Stimulated activated CD8-positive, alpha-beta memory T cell treated with anti-CD3 and anti-CD28 coated beads, Interleukin-7, amount 100 ng/mL, for 4 hours (primary cell): ENCODE measurements around the gene CHM.

Source experiments
- DNase-seq, 2 donors: peaks; one replicate each; pipeline ENCODE4 v3.0.0-alpha.2; 2020; ENCODE audit warnings: low read depth in 2 of 2

The CHM gene

GRCh38 chrX:85905851-85906250 lies 141.5 kb downstream of the CHM start:
- no peak for DNase-seq

GRCh38 chrX:85903692-85904471 lies 143.5 kb downstream of the CHM start:
- DNase-seq, result no peak

GRCh38 chrX:85897362-85898126 lies 149.8 kb downstream of the CHM start:
- no peak for DNase-seq

GRCh38 chrX:85882601-85883000 lies 164.8 kb downstream of the CHM start:
- no peak for DNase-seq

GRCh38 chrX:85870585-85870984 lies 176.8 kb downstream of the CHM start:
- DNase-seq, result no peak

- DNase-seq, result no peak
Observed at GRCh38 chrX:85865324-85865723, 182.0 kb downstream of the CHM start.

- DNase-seq, result no peak
Observed at GRCh38 chrX:85859426-85859825, 187.9 kb downstream of the CHM start.

- DNase-seq, result no peak
Observed at GRCh38 chrX:85851418-85851817, 195.9 kb downstream of the CHM start.

GRCh38 chrX:85836868-85837267 lies 210.5 kb downstream of the CHM start:
- no peak for DNase-seq

- DNase-seq, result no peak
Observed at GRCh38 chrX:85828771-85829170, 218.6 kb downstream of the CHM start.

- DNase-seq, result no peak
Observed at GRCh38 chrX:85815203-85815751, 232.1 kb downstream of the CHM start.
